ENCODE measurements around the gene KCNJ11. TPM values are rescaled to one million over a fixed set of nuclear protein-coding genes. Genes with fewer than 3 reads are reported as not detected.

KCNJ11 gene
- total RNA-seq, 1 experiment from 2014 or later, result 7.5 TPM

GRCh38 chr11:17368551-17368950 lies 19.9 kb downstream of the KCNJ11 start (continued):
- TF ChIP-seq, protein P1, sequence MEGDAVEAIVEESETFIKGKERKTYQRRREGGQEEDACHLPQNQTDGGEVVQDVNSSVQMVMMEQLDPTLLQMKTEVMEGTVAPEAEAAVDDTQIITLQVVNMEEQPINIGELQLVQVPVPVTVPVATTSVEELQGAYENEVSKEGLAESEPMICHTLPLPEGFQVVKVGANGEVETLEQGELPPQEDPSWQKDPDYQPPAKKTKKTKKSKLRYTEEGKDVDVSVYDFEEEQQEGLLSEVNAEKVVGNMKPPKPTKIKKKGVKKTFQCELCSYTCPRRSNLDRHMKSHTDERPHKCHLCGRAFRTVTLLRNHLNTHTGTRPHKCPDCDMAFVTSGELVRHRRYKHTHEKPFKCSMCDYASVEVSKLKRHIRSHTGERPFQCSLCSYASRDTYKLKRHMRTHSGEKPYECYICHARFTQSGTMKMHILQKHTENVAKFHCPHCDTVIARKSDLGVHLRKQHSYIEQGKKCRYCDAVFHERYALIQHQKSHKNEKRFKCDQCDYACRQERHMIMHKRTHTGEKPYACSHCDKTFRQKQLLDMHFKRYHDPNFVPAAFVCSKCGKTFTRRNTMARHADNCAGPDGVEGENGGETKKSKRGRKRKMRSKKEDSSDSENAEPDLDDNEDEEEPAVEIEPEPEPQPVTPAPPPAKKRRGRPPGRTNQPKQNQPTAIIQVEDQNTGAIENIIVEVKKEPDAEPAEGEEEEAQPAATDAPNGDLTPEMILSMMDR (IDR thresholded peaks at IDR 0.05 in 2 of 3, conservative IDR thresholded peaks at IDR 0.05 in 1 of 3; ENCODE audit: borderline replicate concordance in 1 of 3, insufficient read depth in 1 of 3, low read depth in 2 of 3, low read length in 2 of 3), result no peak
- no peak for TF ChIP-seq RAD21 (IDR thresholded peaks at IDR 0.05; ENCODE audit: low read depth)

GRCh38 chr11:17366495-17366894 lies 22.0 kb downstream of the KCNJ11 start:
- TF ChIP-seq TCF7L2 (IDR thresholded peaks at IDR 0.05; ENCODE audit: borderline replicate concordance, extremely low read depth, insufficient read depth, insufficient read length) (no peak), ZFX (IDR thresholded peaks at IDR 0.05) (no peak), MAX (IDR thresholded peaks at IDR 0.05) (no peak), EZH2 (IDR thresholded peaks at IDR 0.05) (no peak), SIN3A (IDR thresholded peaks at IDR 0.05; ENCODE audit: low read depth) (no peak)
- CTCF ChIA-PET, result interaction anchor here (1.0 to 1.2 kb wide), 2 partner anchors 13 to 16 kb away, joined by 3 read pairs; no protein-coding TSS in a partner anchor
- H3K4me2 ChIP-seq (ENCODE audit: low read length), result no peak overlapping the region

More at GRCh38 chr11:17366495-17366894, 22.0 kb downstream of the KCNJ11 start:
- Histone ChIP-seq H4K20me1 (ENCODE audit: insufficient read depth) (no peaks in the 10 kb centered on the region), H2AFZ (ENCODE audit: low read depth, low read length, poor library complexity, severe bottlenecking) (no peak overlapping the region), H3K27ac (ENCODE audit: low read depth, low read length) (no peak overlapping the region), H3K79me2 (ENCODE audit: insufficient read depth, low read length) (no peaks in the 10 kb centered on the region), H3K9me2 (ENCODE audit: insufficient read depth) (no peaks in the 10 kb centered on the region), H3K9me3 (ENCODE audit: control insufficient read depth in 1 of 2, insufficient read depth in 1 of 2, low read depth in 1 of 2, low read length in 2 of 2) (peaks cover 8 to 25% of the 10 kb centered on the region in 2 experiments; a peak in 2 of 4 replicates), H3K4me3 (replicated peaks in 1 of 2; ENCODE audit: low read depth in 1 of 2, low read length in 2 of 2) (no peak overlapping the region), H3K36me3 (ENCODE audit: control insufficient read depth in 1 of 2, insufficient read depth in 2 of 2, low read length in 2 of 2) (0 out of 4 replicates have a peak, but pooled peaks cover 0 to 6% of the 10 kb centered on the region in 2 experiments), H3K4me1 (ENCODE audit: control insufficient read depth in 1 of 2, insufficient read depth in 2 of 2, low read length in 2 of 2) (no peaks in the 10 kb centered on the region), H3K9ac (ENCODE audit: low read length) (no peak overlapping the region), H3K27me3 (ENCODE audit: insufficient read depth, low read length) (no peaks in the 10 kb centered on the region)
- ChIA-PET POLR2A (no interaction called here), RAD21 (ENCODE audit: low non-redundant PET in 1 of 2, low total read pairs in 2 of 2, uncharacterized antibody in 2 of 2, unreplicated experiment in 2 of 2) (no interaction called here)
- DNase-seq (ENCODE audit: low read depth, low spot score), result no peak
- no peak for ATAC-seq
- no TSS peak for BruUV-seq (replicated peaks)
- intact Hi-C loops (cut with micrococcal nuclease), result no loop called here

Measured in HCT116 (cell line).